K562 (cell line): ENCODE measurements around the gene AGL. TPM values are rescaled to one million over a fixed set of nuclear protein-coding genes. Genes with fewer than 3 reads are reported as not detected.

Source experiments
- ATF1 ChIP-seq, 2 experiments: fragments of 450-650 bp in 1 of 2; IDR thresholded peaks; 2 replicates each; pipeline ENCODE4 v1.6.1; 2016; ENCODE audit warnings: missing compliant biosample characterization in 1 of 2, missing genetic modification characterization in 1 of 2
- CTBP1 ChIP-seq: fragments of 450-650 bp; IDR thresholded peaks from 2 replicates; pipeline ENCODE4 v1.6.1; 2016; ENCODE audit warnings: borderline replicate concordance
- ELF2 ChIP-seq: fragments of 250-450 bp; sonication (Bioruptor Pico); IDR thresholded peaks from 2 replicates; pipeline ENCODE4 v1.5.0; 2021; ENCODE audit warnings: mild to moderate bottlenecking
- EP300 ChIP-seq: IDR thresholded peaks from 2 replicates; pipeline ENCODE4 v1.6.1; 2012; ENCODE audit warnings: low read length, improper control_type of control experiment
- GTF2A2 ChIP-seq: IDR thresholded peaks from 2 replicates; pipeline ENCODE4 v1.6.1; 2016; ENCODE audit warnings: mild to moderate bottlenecking, missing genetic modification characterization, missing compliant biosample characterization
- IRF2 ChIP-seq: sonication (generic); formaldehyde crosslinking; IDR thresholded peaks from 2 replicates; pipeline ENCODE4 v1.8.1; 2022; ENCODE audit warnings: mild to moderate bottlenecking, missing genetic modification reagents
- KLF6 ChIP-seq: fragments of 250-450 bp; sonication (Bioruptor Pico); IDR thresholded peaks from 2 replicates; pipeline ENCODE4 v1.4.0; 2020; ENCODE audit warnings: mild to moderate bottlenecking, moderate library complexity, borderline replicate concordance
- PTTG1 ChIP-seq: fragments of 450-650 bp; IDR thresholded peaks from 2 replicates; pipeline ENCODE4 v1.6.1; 2016; ENCODE audit warnings: low read depth, mild to moderate bottlenecking, missing genetic modification characterization, missing compliant biosample characterization
- RBM15 ChIP-seq: fragments of 200-400 bp; formaldehyde crosslinking; IDR thresholded peaks from 2 replicates; pipeline ENCODE4 v1.6.1; 2018; ENCODE audit warnings: mild to moderate bottlenecking, low read length, moderate library complexity; ENCODE audit not compliant: insufficient read depth
- RBM25 ChIP-seq: fragments of 200-400 bp; formaldehyde crosslinking; IDR thresholded peaks from 2 replicates; pipeline ENCODE4 v1.6.1; 2018; ENCODE audit warnings: low read length, low read depth, moderate library complexity; ENCODE audit not compliant: severe bottlenecking
- RNF2 ChIP-seq: sonication (generic); IDR thresholded peaks from 2 replicates; pipeline ENCODE4 v1.6.1; 2016
- SAFB ChIP-seq: fragments of 200-400 bp; formaldehyde crosslinking; IDR thresholded peaks from 2 replicates; pipeline ENCODE4 v1.6.1; 2017; ENCODE audit warnings: low read depth, low read length, borderline replicate concordance
- ZBTB8A ChIP-seq: fragments of 450-650 bp; IDR thresholded peaks from 2 replicates; pipeline ENCODE4 v1.6.1; 2018; ENCODE audit warnings: mild to moderate bottlenecking, moderate library complexity; ENCODE audit not compliant: partially characterized antibody
- ZFPM2 ChIP-seq: fragments of 250-450 bp; sonication (Bioruptor Pico); IDR thresholded peaks from 2 replicates; pipeline ENCODE4 v1.5.1; 2022; ENCODE audit warnings: mild to moderate bottlenecking
- ZNF24 ChIP-seq: fragments of 450-650 bp; IDR thresholded peaks from 2 replicates; pipeline ENCODE4 v1.6.1; 2016
- ZNF324 ChIP-seq: fragments of 250-450 bp; sonication (Bioruptor Pico); IDR thresholded peaks from 2 replicates; pipeline ENCODE4 v1.4.0; 2020; ENCODE audit warnings: mild to moderate bottlenecking
- ZNF77 ChIP-seq: fragments of 250-450 bp; sonication (Bioruptor Pico); IDR thresholded peaks from 2 replicates; pipeline ENCODE4 v1.5.0; 2020
- polyA plus RNA-seq, 8 experiments: library from polyadenylated mRNA; depleted of rRNA in 4 of 8; stranded (reverse) in 5 of 8; unstranded in 3 of 8; fragments of >200 nt; fragmentation: Nextera tagmentation in 2 of 8; fragmentation: Illumina TruSeq in 1 of 8; extraction: Ambion mirVana in 2 of 8; extraction: Trizol in 1 of 8; gene quantifications; 2 replicates each; pipeline versions ENCODE4 v1.2.1 to v1.2.3, GENCODE V29; 2011 to 2014; ENCODE audit warnings: inconsistent platforms in 1 of 8, missing spikeins in 1 of 8
- total RNA-seq, 7 experiments: library from RNA; depleted of rRNA in 6 of 7; stranded (reverse); fragments of >200 nt in 6 of 7; fragmentation: Illumina TruSeq in 2 of 7; extraction: Trizol in 2 of 7; gene quantifications; 2 replicates each; pipeline versions ENCODE4 v1.2.1 to v1.2.3, GENCODE V29; 2011 to 2021; ENCODE audit warnings: low replicate concordance in 1 of 7
- TF ChIP-seq, protein P1 (sequence below), 2 experiments: IDR thresholded peaks; 2 replicates each; pipeline ENCODE4 v1.6.1; 2011; ENCODE audit warnings: borderline replicate concordance in 1 of 2, control low read depth in 1 of 2, low read depth in 1 of 2, low read length in 1 of 2, mild to moderate bottlenecking in 1 of 2, mixed read lengths in 1 of 2, moderate library complexity in 1 of 2; ENCODE audit not compliant: insufficient read depth in 1 of 2, insufficient read length in 1 of 2, poor library complexity in 1 of 2, severe bottlenecking in 1 of 2; ENCODE audit errors: extremely low read depth in 1 of 2
- TF ChIP-seq, protein P2 (sequence below): sonication (generic); IDR thresholded peaks from 2 replicates; pipeline ENCODE4 v1.6.1; 2016
- TF ChIP-seq, protein P3 (sequence below): sonication (generic); formaldehyde crosslinking; IDR thresholded peaks from 2 replicates; pipeline ENCODE4 v1.8.0; 2023; ENCODE audit warnings: missing genetic modification reagents, mild to moderate bottlenecking, borderline replicate concordance
- TF ChIP-seq, protein P4 (sequence below): sonication (generic); formaldehyde crosslinking; IDR thresholded peaks from 2 replicates; pipeline ENCODE4 v1.9.0; 2022; ENCODE audit warnings: mild to moderate bottlenecking, missing genetic modification reagents

AGL gene
- total and polyA plus RNA-seq, 9 of the 15 experiments (the other 6 are each of a cell fraction or from before 2014, with no cell fraction given) = 6.3 to 20.4 (median 12.4) TPM

DNA sequence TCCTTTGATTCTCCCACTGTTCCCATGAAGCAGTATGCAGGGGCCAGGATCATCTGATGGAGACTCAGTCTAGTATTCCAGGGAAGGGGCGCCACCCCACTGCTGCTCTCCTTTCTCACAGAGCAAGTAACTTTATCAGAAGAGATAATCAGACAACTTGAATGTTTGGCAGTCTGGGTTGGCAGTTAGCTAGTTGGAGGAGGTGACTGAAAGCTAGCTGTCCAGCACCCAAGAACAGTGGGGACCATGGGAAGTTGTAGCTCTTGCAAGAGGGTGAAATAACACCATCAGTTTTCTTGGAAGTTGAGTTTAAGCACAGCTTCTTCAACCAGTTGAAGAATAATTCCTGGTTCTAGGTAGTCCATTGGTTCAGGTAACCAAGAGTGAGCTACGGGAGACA, 22.2 kb upstream of the AGL start (continued):
- TF ChIP-seq, protein P1, sequence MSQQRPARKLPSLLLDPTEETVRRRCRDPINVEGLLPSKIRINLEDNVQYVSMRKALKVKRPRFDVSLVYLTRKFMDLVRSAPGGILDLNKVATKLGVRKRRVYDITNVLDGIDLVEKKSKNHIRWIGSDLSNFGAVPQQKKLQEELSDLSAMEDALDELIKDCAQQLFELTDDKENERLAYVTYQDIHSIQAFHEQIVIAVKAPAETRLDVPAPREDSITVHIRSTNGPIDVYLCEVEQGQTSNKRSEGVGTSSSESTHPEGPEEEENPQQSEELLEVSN (IDR thresholded peaks at IDR 0.05; ENCODE audit: borderline replicate concordance in 1 of 2, extremely low read depth in 1 of 2, insufficient read depth in 1 of 2, insufficient read length in 1 of 2, low read depth in 1 of 2, low read length in 1 of 2, poor library complexity in 1 of 2, severe bottlenecking in 1 of 2) = no peak
- TF ChIP-seq KLF6 (CRISPR knock-in tag) = no peak
- no peak for TF ChIP-seq ATF1 (CRISPR knock-in tag; IDR thresholded peaks at IDR 0.05)
- no peak for TF ChIP-seq ATF1 (tag; IDR thresholded peaks at IDR 0.05)
- TF ChIP-seq, protein P2, sequence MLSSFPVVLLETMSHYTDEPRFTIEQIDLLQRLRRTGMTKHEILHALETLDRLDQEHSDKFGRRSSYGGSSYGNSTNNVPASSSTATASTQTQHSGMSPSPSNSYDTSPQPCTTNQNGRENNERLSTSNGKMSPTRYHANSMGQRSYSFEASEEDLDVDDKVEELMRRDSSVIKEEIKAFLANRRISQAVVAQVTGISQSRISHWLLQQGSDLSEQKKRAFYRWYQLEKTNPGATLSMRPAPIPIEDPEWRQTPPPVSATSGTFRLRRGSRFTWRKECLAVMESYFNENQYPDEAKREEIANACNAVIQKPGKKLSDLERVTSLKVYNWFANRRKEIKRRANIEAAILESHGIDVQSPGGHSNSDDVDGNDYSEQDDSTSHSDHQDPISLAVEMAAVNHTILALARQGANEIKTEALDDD = peak; percentile 94
- no peak for TF ChIP-seq ZNF24
- TF ChIP-seq RBM15 = no peak
- no peak for TF ChIP-seq ZBTB8A
- TF ChIP-seq RNF2 = no peak
- no peak for TF ChIP-seq IRF2 (CRISPR knock-in tag)
- TF ChIP-seq RBM25 = no peak
- TF ChIP-seq ZFPM2 = no peak
- peak; percentile 13; the same call in 1 of the 2 replicates for TF ChIP-seq CTBP1
- peak; percentile 15; the same call in 1 of the 2 replicates for TF ChIP-seq EP300
- TF ChIP-seq GTF2A2 (tag) = no peak
- TF ChIP-seq, protein P3, sequence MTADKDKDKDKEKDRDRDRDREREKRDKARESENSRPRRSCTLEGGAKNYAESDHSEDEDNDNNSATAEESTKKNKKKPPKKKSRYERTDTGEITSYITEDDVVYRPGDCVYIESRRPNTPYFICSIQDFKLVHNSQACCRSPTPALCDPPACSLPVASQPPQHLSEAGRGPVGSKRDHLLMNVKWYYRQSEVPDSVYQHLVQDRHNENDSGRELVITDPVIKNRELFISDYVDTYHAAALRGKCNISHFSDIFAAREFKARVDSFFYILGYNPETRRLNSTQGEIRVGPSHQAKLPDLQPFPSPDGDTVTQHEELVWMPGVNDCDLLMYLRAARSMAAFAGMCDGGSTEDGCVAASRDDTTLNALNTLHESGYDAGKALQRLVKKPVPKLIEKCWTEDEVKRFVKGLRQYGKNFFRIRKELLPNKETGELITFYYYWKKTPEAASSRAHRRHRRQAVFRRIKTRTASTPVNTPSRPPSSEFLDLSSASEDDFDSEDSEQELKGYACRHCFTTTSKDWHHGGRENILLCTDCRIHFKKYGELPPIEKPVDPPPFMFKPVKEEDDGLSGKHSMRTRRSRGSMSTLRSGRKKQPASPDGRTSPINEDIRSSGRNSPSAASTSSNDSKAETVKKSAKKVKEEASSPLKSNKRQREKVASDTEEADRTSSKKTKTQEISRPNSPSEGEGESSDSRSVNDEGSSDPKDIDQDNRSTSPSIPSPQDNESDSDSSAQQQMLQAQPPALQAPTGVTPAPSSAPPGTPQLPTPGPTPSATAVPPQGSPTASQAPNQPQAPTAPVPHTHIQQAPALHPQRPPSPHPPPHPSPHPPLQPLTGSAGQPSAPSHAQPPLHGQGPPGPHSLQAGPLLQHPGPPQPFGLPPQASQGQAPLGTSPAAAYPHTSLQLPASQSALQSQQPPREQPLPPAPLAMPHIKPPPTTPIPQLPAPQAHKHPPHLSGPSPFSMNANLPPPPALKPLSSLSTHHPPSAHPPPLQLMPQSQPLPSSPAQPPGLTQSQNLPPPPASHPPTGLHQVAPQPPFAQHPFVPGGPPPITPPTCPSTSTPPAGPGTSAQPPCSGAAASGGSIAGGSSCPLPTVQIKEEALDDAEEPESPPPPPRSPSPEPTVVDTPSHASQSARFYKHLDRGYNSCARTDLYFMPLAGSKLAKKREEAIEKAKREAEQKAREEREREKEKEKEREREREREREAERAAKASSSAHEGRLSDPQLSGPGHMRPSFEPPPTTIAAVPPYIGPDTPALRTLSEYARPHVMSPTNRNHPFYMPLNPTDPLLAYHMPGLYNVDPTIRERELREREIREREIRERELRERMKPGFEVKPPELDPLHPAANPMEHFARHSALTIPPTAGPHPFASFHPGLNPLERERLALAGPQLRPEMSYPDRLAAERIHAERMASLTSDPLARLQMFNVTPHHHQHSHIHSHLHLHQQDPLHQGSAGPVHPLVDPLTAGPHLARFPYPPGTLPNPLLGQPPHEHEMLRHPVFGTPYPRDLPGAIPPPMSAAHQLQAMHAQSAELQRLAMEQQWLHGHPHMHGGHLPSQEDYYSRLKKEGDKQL (CRISPR knock-in tag) = no peak
- TF ChIP-seq PTTG1 (tag) = no peak
- TF ChIP-seq, protein P4, sequence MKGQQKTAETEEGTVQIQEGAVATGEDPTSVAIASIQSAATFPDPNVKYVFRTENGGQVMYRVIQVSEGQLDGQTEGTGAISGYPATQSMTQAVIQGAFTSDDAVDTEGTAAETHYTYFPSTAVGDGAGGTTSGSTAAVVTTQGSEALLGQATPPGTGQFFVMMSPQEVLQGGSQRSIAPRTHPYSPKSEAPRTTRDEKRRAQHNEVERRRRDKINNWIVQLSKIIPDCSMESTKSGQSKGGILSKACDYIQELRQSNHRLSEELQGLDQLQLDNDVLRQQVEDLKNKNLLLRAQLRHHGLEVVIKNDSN = no peak
- no peak for TF ChIP-seq SAFB
- no peak for TF ChIP-seq ZNF324 (CRISPR knock-in tag)
- TF ChIP-seq ELF2 (CRISPR knock-in tag) = no peak
- TF ChIP-seq ZNF77 (CRISPR knock-in tag) = no peak
- TF ChIP-seq, all 486 proteins: peak for 4
